ENCODE results near the gene TBC1D8.

The TBC1D8 gene

GRCh38 chr2:100982431-100982861 lies 168.7 kb downstream of the TBC1D8 start:
- H3K4me3 ChIP-seq (ENCODE audit: low read depth, low read length): no peak overlapping the region
- TF ChIP-seq, protein P1, sequence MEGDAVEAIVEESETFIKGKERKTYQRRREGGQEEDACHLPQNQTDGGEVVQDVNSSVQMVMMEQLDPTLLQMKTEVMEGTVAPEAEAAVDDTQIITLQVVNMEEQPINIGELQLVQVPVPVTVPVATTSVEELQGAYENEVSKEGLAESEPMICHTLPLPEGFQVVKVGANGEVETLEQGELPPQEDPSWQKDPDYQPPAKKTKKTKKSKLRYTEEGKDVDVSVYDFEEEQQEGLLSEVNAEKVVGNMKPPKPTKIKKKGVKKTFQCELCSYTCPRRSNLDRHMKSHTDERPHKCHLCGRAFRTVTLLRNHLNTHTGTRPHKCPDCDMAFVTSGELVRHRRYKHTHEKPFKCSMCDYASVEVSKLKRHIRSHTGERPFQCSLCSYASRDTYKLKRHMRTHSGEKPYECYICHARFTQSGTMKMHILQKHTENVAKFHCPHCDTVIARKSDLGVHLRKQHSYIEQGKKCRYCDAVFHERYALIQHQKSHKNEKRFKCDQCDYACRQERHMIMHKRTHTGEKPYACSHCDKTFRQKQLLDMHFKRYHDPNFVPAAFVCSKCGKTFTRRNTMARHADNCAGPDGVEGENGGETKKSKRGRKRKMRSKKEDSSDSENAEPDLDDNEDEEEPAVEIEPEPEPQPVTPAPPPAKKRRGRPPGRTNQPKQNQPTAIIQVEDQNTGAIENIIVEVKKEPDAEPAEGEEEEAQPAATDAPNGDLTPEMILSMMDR (IDR thresholded peaks at IDR 0.05; ENCODE audit: borderline replicate concordance, insufficient read depth, low read depth, low read length): no peak

DNA sequence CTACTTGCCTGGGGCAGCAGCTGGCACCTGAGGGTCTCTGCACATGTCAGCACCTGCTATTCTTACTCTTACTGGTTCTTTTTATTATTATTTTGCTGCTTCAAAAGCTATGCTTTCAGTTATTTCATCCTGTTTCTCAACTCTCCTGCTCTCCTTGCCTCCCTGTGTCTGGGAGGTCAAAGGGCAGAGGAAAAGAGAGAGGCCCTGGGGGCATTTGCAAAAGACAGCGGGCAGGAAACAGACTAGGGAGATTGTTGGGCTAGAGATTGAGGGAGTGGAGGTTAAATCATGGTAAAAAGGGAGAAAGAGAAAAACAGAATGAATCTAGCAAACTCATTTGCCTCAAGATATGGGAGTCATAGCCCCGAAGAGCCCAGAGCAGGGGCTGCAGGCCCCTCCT lies 170.2 kb downstream of the TBC1D8 start:
- H3K4me3 ChIP-seq (ENCODE audit: low read depth, low read length): no peak overlapping the region

GRCh38 chr2:100980046-100980445 lies 171.1 kb downstream of the TBC1D8 start:
- TF ChIP-seq, protein P1 (IDR thresholded peaks at IDR 0.05; ENCODE audit: borderline replicate concordance, insufficient read depth, low read depth, low read length): no peak
- no peak overlapping the region for H3K4me3 ChIP-seq (ENCODE audit: low read depth, low read length)

More for the DNA sequence above, 170.2 kb downstream of the TBC1D8 start:
- TF ChIP-seq, protein P1 (IDR thresholded peaks at IDR 0.05; ENCODE audit: borderline replicate concordance, insufficient read depth, low read depth, low read length): no peak

- H3K4me3 ChIP-seq (ENCODE audit: low read depth, low read length): no peak overlapping the region
Measured at GRCh38 chr2:100978582-100979191, 172.5 kb downstream of the TBC1D8 start.

GRCh38 chr2:100977511-100977910 lies 173.7 kb downstream of the TBC1D8 start:
- no peak overlapping the region for H3K4me3 ChIP-seq (ENCODE audit: low read depth, low read length)
- TF ChIP-seq, protein P1 (IDR thresholded peaks at IDR 0.05; ENCODE audit: borderline replicate concordance, insufficient read depth, low read depth, low read length): no peak

More at GRCh38 chr2:100978582-100979191, 172.5 kb downstream of the TBC1D8 start:
- TF ChIP-seq, protein P1 (IDR thresholded peaks at IDR 0.05; ENCODE audit: borderline replicate concordance, insufficient read depth, low read depth, low read length): no peak

DNA sequence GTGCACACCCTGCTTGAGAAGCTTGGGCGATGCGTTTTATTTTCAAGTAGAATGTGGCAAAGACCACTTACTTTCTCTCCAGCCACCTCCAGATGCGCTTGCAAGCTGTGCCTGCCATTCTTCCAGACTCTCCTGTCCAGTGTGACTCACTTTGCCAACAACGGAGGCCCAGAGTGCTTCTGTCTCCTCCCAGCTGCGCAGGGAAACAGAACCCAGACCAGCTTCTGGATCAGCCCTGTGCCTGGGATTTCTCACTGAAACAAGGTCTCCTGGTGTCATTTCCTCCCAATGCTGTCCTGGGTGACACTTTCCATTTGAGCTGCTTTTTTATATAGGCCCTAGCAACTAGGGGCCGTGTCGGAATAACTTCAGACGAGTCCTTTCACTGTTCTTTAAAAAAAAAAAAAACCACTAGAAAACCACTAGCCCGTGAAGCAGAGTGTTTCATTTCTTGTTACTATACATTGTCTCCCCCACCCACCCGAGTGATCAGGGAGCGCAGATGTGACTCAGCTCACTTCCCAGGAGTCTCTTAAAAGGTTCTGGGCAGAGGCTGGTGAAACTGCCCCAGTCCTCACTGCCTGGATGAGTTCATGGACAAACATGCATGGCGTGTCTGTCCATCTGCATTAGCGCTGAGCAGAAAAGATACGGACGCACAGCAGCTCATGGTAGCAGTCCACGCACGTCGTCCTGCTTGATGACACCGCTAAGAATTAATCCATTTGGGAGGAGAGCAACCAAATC lies 174.4 kb downstream of the TBC1D8 start:
- H3K4me3 ChIP-seq (ENCODE audit: low read depth, low read length): no peak overlapping the region
- TF ChIP-seq, protein P1 (IDR thresholded peaks at IDR 0.05; ENCODE audit: borderline replicate concordance, insufficient read depth, low read depth, low read length): no peak

- TF ChIP-seq, protein P1 (IDR thresholded peaks at IDR 0.05; ENCODE audit: borderline replicate concordance, insufficient read depth, low read depth, low read length): no peak
- no peak overlapping the region for H3K4me3 ChIP-seq (ENCODE audit: low read depth, low read length)
Measured at GRCh38 chr2:100976061-100976460, 175.1 kb downstream of the TBC1D8 start.
